Neural progenitor cell (in vitro differentiated cells): Measurements from ENCODE around the gene UBE2O. TPM values are rescaled to one million over a fixed set of nuclear protein-coding genes. Genes with fewer than 3 reads are reported as not detected.
A peak's percentile ranks its signal among the peaks of the same experiment; 100 is the strongest.

Experiments used
- DNase-seq: peaks from one replicate; pipeline ENCODE4 v3.0.0-alpha.2; 2016; ENCODE audit warnings: low spot score
- H2AFZ ChIP-seq: fragments of 200-600 bp; sonication (generic); replicated peaks from 2 replicates; pipeline ENCODE4 v1.6.1; 2016; ENCODE audit warnings: antibody characterized with exemption
- H3F3A ChIP-seq: fragments of 200-600 bp; sonication (generic); 2 replicates; pipeline ENCODE4 v1.6.1; 2016; ENCODE audit warnings: antibody characterized with exemption, low read depth
- H3K27ac ChIP-seq: fragments of 200-600 bp; sonication (generic); 2 replicates; pipeline ENCODE4 v1.5.1; 2016; ENCODE audit warnings: mild to moderate bottlenecking
- H3K27me3 ChIP-seq: fragments of 200-600 bp; sonication (generic); 2 replicates; pipeline ENCODE4 v1.6.1; 2016; ENCODE audit warnings: mild to moderate bottlenecking, moderate library complexity
- H3K36me3 ChIP-seq: fragments of 200-600 bp; sonication (generic); 2 replicates; pipeline ENCODE4 v1.5.1; 2016
- H3K4me1 ChIP-seq: fragments of 200-600 bp; sonication (generic); 2 replicates; pipeline ENCODE4 v1.6.1; 2016; ENCODE audit warnings: mixed run types
- H3K4me2 ChIP-seq: fragments of 200-600 bp; sonication (generic); 2 replicates; pipeline ENCODE4 v1.6.1; 2016
- H3K4me3 ChIP-seq: fragments of 200-600 bp; sonication (generic); 2 replicates; pipeline ENCODE4 v1.5.1; 2016
- H3K79me2 ChIP-seq: fragments of 200-600 bp; sonication (generic); 2 replicates; pipeline ENCODE4 v1.6.1; 2016; ENCODE audit warnings: low read depth
- H3K9ac ChIP-seq: fragments of 200-600 bp; sonication (generic); 2 replicates; pipeline ENCODE4 v1.6.1; 2016
- H3K9me3 ChIP-seq: fragments of 200-600 bp; sonication (generic); 2 replicates; pipeline ENCODE4 v1.5.1; 2016; ENCODE audit warnings: low read depth
- H4K20me1 ChIP-seq: fragments of 200-600 bp; sonication (generic); 2 replicates; pipeline ENCODE4 v1.6.1; 2016; ENCODE audit warnings: low read depth
- H3K27ac Mint-ChIP-seq: 3 replicates; pipeline ENCODE4 v1.8.0; 2021; ENCODE audit warnings: mixed read lengths
- H3K27me3 Mint-ChIP-seq: 2 replicates; pipeline ENCODE4 v1.8.0; 2022; ENCODE audit warnings: low read depth, mild to moderate bottlenecking, inconsistent platforms, moderate library complexity, mixed read lengths; ENCODE audit not compliant: insufficient read depth
- H3K36me3 Mint-ChIP-seq: 3 replicates; pipeline ENCODE4 v1.8.0; 2021; ENCODE audit warnings: mixed read lengths
- H3K4me1 Mint-ChIP-seq: 3 replicates; pipeline ENCODE4 v1.8.0; 2021; ENCODE audit warnings: mixed read lengths
- H3K4me3 Mint-ChIP-seq: 3 replicates; pipeline ENCODE4 v1.8.0; 2021; ENCODE audit warnings: mild to moderate bottlenecking, moderate library complexity, mixed read lengths
- H3K9me3 Mint-ChIP-seq: 3 replicates; pipeline ENCODE4 v1.8.0; 2020; ENCODE audit warnings: mixed read lengths
- EZH2 ChIP-seq: fragments of 200-600 bp; sonication (generic); IDR thresholded peaks from 2 replicates; pipeline ENCODE4 v1.6.1; 2017; ENCODE audit warnings: antibody characterized with exemption, mild to moderate bottlenecking, moderate library complexity
- EZH2phosphoT487 ChIP-seq: fragments of 200-600 bp; sonication (generic); IDR thresholded peaks from 2 replicates; pipeline ENCODE4 v1.6.1; 2017; ENCODE audit warnings: antibody characterized with exemption
- total RNA-seq: library from RNA; depleted of rRNA; stranded (reverse); fragments of >200 nt; gene quantifications from 2 replicates; pipeline ENCODE4 v1.2.3, GENCODE V29; 2015; ENCODE audit warnings: low replicate concordance
- TF ChIP-seq, protein P1 (sequence below): fragments of 200-600 bp; sonication (generic); IDR thresholded peaks from 2 replicates; pipeline ENCODE4 v1.5.1; 2017; ENCODE audit warnings: antibody characterized with exemption, mild to moderate bottlenecking

UBE2O gene
- total RNA-seq, 1 donor from 2014 or later, result 20.6 TPM

DNA sequence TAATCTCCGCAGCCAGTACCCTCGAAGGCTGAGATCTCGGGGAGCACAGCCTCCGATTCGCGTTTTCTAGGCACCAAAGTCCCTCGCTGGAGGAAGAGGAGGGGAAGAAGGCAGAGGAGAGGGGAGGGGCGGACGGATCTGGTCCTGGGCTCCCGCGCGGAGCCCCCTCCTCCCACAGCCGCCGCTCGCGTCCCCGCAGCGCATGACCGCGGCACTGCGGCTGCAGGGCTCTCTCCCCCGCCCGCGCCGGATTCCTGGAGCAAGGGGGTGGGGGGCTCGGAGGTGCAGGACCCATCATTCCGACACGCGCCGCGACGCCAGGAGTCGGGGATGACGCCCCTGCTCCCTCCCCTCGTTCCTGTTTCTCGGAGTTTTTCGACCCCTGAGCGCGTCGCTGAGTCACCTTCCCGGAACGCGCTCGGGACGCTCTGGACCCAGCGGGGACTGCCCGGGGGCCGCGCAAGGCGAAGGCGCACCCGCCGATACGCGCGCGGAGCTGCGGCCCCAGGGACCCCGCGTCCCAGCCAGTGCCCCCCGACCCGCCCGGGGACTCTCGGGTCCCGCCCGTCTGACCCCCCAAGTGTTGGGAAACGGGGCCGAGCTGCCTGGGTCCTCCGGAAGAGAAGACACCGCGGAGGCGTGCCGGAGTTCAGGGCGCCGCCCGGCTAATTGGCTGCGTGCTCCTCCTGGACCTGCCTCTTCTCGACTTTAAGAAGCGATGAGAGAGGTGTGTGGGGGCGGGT is 70.0 kb downstream of the UBE2O start:
- peak; percentile 77 for DNase-seq
- Histone ChIP-seq H3K4me2 (peak overlapping the region; percentile 82), H3K9me3 (no peaks in the 10 kb centered on the region), H3K27ac (no peak overlapping the region), H3K9ac (no peak overlapping the region), H3F3A (peaks cover 50% of the 10 kb centered on the region), H3K36me3 (no peaks in the 10 kb centered on the region), H3K4me1 (peaks cover 22% of the 10 kb centered on the region), H2AFZ (peak overlapping the region; percentile 81), H3K4me3 (peak overlapping the region; percentile 67), H3K79me2 (no peaks in the 10 kb centered on the region), H4K20me1 (peaks cover 7% of the 10 kb centered on the region), H3K27me3 (peaks cover 49% of the 10 kb centered on the region)
- Mint-ChIP-seq H3K9me3 (peaks cover 5% of the 10 kb centered on the region), H3K4me3 (peak overlapping the region; percentile 99), H3K4me1 (peaks cover 43% of the 10 kb centered on the region), H3K27me3 (peaks cover 13% of the 10 kb centered on the region), H3K36me3 (peaks cover 14% of the 10 kb centered on the region), H3K27ac (peak overlapping the region; percentile 99)
- TF ChIP-seq EZH2, result peak; percentile 72
- TF ChIP-seq, protein P1, sequence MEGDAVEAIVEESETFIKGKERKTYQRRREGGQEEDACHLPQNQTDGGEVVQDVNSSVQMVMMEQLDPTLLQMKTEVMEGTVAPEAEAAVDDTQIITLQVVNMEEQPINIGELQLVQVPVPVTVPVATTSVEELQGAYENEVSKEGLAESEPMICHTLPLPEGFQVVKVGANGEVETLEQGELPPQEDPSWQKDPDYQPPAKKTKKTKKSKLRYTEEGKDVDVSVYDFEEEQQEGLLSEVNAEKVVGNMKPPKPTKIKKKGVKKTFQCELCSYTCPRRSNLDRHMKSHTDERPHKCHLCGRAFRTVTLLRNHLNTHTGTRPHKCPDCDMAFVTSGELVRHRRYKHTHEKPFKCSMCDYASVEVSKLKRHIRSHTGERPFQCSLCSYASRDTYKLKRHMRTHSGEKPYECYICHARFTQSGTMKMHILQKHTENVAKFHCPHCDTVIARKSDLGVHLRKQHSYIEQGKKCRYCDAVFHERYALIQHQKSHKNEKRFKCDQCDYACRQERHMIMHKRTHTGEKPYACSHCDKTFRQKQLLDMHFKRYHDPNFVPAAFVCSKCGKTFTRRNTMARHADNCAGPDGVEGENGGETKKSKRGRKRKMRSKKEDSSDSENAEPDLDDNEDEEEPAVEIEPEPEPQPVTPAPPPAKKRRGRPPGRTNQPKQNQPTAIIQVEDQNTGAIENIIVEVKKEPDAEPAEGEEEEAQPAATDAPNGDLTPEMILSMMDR, result no peak

DNA sequence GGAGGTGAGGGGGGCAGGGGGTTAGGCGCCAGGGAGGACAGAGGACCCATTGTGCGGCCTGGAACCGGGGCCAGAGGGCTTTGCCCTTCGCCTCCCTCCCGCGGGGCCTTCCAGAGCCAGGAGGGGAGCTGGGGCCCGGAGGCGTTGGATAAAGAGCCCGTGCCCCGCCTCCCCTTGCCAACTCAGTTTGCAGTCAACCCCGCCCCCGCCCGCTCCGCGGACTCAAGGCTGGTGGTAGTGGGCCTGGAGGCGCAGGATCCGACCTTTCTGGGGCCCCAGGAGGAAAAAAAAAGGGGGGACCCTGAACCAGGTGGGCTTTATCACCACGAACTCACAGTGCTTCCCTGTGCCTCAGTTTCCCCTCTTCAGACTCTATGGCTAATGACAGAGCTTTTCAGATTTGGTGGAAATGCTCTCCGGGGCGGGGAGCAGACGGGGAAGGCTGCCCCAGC is 70.6 kb downstream of the UBE2O start:
- TF ChIP-seq, protein P1, result no peak
- TF ChIP-seq EZH2 (no peak), EZH2phosphoT487 (no peak)
- peak overlapping the region; percentile 81 for H2AFZ ChIP-seq
- Mint-ChIP-seq H3K9me3 (peaks cover 8% of the 10 kb centered on the region), H3K4me1 (peaks cover 46% of the 10 kb centered on the region), H3K27me3 (peaks cover 13% of the 10 kb centered on the region), H3K36me3 (peaks cover 17% of the 10 kb centered on the region), H3K4me3 (peak overlapping the region; percentile 99), H3K27ac (peak overlapping the region; percentile 99)
- H3K4me3 ChIP-seq, result peak overlapping the region; percentile 67
- peaks cover 22% of the 10 kb centered on the region for H3K4me1 ChIP-seq
- H3K9me3 ChIP-seq, result no peaks in the 10 kb centered on the region
- H3K27ac ChIP-seq, result no peak overlapping the region
- H3K9ac ChIP-seq, result no peak overlapping the region
- H3K27me3 ChIP-seq, result peaks cover 49% of the 10 kb centered on the region
- H3F3A ChIP-seq, result peaks cover 50% of the 10 kb centered on the region
- no peaks in the 10 kb centered on the region for H3K79me2 ChIP-seq
- peaks cover 7% of the 10 kb centered on the region for H4K20me1 ChIP-seq
- DNase-seq, result peak; percentile 90
- no peaks in the 10 kb centered on the region for H3K36me3 ChIP-seq
- H3K4me2 ChIP-seq, result peak overlapping the region; percentile 82

DNA sequence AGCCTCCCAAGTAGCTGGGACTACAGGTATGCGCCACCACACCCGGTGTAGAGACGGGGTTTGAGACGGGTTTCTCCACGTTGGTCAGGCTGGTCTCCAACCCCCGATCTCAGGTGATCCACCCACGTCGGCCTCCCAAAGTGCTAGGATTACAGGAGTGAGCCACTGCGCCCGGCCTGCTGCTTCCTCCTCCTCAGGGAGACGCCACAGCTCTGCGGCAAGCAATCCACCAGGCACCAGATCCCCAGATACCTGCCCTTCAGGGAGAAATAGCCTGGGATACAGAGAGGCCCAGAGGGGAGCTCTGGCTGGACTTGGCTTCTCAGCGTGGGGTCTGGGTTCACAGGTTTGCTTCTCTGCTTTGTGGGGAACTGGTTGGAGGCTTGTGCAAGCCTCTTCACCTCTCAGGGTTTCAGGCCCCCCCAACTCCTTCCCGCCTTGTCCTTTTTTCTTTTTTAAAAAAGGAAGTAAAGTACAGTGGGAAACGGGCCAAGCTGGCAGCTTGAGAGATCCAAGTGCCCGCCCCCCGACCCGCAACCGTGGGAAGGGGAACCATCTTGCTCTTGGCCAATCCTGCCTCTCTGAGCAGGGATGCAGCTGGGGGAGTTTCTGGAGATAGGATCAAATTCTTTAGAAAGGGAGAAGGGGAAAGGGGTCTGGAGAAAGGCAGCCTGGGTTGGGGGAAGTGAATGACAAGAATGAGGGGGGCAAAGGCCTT is 71.2 kb downstream of the UBE2O start:
- Histone ChIP-seq H2AFZ (no peak overlapping the region), H3K27ac (no peak overlapping the region), H3F3A (peaks cover 50% of the 10 kb centered on the region), H3K4me2 (peak overlapping the region; percentile 82), H4K20me1 (peaks cover 7% of the 10 kb centered on the region), H3K27me3 (peaks cover 49% of the 10 kb centered on the region), H3K4me3 (peak overlapping the region; percentile 67), H3K4me1 (peaks cover 22% of the 10 kb centered on the region), H3K36me3 (no peaks in the 10 kb centered on the region), H3K9ac (no peak overlapping the region), H3K79me2 (no peaks in the 10 kb centered on the region), H3K9me3 (no peaks in the 10 kb centered on the region)
- H3K4me1 Mint-ChIP-seq, result peaks cover 49% of the 10 kb centered on the region
- peak; percentile 31 for DNase-seq
- peak overlapping the region; percentile 99 for H3K4me3 Mint-ChIP-seq
- TF ChIP-seq, protein P1, result no peak
- TF ChIP-seq EZH2 (no peak), EZH2phosphoT487 (no peak)
- H3K9me3 Mint-ChIP-seq, result peaks cover 8% of the 10 kb centered on the region
- H3K36me3 Mint-ChIP-seq, result peaks cover 18% of the 10 kb centered on the region
- H3K27me3 Mint-ChIP-seq, result peaks cover 11% of the 10 kb centered on the region
- peak overlapping the region; percentile 94 for H3K27ac Mint-ChIP-seq
